Muscle of arm (tissue), 12 donors: ENCODE results near the gene CDH13. TPM values are rescaled to one million over a fixed set of nuclear protein-coding genes. Genes with fewer than 3 reads are reported as not detected.

Source experiments
- DNase-seq: peaks from one replicate; pipeline ENCODE4 v3.0.0-alpha.2; 2013
- polyA plus RNA-seq, 12 donors: library from polyadenylated mRNA; unstranded; fragments of 120-200 nt; gene quantifications; one replicate each; pipeline ENCODE4 v1.2.1, GENCODE V29; 2013; ENCODE audit not compliant: insufficient read length in 12 of 12

The CDH13 gene
- polyA plus RNA-seq, 12 donors: 28.8 to 58.8 (median 54.1) TPM; not detected in 1

DNA sequence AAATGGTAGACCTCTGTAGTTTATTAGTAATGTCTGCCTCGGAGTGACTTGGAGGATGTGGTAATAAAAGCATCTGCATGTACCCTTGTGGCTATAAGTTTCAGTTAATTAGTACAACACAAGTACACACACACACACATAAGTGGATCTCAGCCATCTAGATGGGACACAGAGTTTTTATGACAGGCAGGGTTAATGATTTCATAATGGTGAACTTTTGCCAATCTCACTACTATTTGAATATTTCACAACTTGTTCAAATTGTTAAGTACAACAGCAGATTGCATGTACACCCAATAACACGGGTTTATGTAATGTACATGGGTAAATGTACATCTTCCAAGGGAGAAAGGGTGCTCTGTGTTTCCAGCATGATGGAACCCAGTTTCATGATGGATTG is 669.7 kb downstream of the CDH13 start:
- no peak for DNase-seq

DNA sequence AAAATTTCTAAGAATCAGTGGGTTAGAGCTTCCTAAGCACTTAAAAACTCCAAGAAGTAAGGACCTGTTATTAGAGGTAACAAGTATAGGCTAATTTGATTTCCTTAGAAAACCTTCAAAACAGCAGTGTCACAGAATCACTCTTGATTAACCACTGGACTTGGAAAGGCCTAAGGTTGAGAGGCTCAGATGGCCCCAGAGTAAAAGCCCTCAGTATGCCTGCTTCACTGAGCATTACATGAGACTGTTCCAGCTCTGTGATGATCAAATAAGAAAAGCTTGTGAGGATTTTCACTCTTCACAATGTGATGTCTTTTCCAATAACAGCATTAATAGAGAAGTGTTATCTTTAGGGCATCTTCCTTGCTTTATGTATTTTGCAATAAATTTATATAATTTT is 671.8 kb downstream of the CDH13 start:
- DNase-seq: no peak

DNA sequence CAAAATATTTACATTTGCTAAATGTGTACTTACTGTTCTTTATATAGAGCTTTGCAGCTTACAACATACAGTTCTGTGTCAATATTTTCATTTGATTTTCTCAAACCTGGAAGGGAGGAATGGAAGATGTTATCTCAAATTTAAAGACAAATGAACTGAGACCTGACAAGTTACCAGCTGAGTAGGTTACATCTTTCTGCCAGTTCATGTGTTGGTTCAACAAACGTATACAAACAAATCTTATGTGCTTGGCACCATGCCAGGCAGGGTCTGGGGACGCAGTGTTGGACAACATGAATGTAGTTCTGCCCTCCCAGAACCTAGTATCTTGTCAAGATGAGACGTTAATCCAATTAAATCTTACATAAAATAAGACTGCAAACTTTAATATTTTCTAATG is 673.6 kb downstream of the CDH13 start:
- DNase-seq: no peak

- DNase-seq: peak; percentile 5
Observed at GRCh38 chr16:83301971-83302370, 675.2 kb downstream of the CDH13 start.

DNA sequence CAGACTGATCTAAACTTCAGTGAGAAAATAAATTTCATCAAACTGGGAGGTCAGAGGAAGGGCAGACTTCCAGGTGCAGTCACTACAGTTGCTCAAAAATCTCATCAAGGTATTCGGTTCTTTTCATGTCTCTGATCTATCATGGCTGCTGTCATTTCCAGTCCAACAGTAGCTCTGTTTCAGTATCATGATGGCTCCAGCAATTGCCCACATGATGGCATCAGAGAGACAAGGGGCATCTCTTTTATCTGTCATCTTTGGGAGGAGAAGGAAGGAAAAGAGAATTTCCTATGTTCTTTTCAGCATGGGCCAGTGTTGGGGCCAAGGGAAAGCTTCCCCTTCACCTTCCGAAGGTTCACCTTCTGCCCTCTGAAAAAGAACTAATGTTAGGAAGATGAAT is 676.1 kb downstream of the CDH13 start:
- no peak for DNase-seq

GRCh38 chr16:83305092-83305491 is 678.3 kb downstream of the CDH13 start:
- no peak for DNase-seq

GRCh38 chr16:83306961-83307593 is 680.3 kb downstream of the CDH13 start:
- no peak for DNase-seq

- no peak for DNase-seq
Observed at GRCh38 chr16:83307594-83307992, 680.8 kb downstream of the CDH13 start.

- no peak for DNase-seq
Observed at GRCh38 chr16:83308414-83308813, 681.6 kb downstream of the CDH13 start.

GRCh38 chr16:83310816-83311215 is 684.0 kb downstream of the CDH13 start:
- DNase-seq: no peak

DNA sequence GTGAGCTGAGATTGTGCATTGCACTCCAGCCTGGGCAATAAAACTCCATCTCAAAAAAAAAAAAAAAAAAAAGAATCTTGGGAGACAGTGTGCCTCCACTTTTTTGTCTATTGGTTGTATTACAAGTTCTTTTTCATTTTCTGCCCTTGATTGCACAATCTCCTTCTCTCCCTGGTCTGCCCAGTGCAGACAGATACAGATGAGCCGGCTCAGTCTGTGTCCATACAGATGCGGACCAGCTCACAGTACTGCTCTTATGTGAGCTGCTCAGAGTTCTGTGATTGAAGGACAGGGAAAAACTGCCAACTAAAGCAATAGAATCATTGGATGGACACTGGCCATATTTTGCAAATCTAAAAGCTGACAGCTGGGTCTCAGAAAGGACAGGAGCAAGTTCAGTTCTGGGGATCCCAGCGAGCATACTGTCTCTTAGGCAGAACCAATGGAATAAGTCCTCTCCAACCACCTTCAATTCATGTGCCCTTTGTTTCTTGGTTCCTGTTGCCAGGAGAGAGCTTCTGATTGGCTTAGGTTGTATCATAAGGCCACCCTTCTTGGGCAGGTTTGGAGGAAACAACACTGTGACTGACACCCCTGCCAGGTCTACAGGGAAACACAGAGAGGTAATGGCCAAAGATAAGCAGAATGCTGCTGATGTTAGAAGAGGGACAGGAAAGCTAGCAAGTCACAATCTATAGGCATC is 685.4 kb downstream of the CDH13 start:
- DNase-seq: no peak

- peak; percentile 5 for DNase-seq
Observed at GRCh38 chr16:83312718-83313245, 686.0 kb downstream of the CDH13 start.

GRCh38 chr16:83315271-83315670 is 688.5 kb downstream of the CDH13 start:
- DNase-seq: no peak

DNA sequence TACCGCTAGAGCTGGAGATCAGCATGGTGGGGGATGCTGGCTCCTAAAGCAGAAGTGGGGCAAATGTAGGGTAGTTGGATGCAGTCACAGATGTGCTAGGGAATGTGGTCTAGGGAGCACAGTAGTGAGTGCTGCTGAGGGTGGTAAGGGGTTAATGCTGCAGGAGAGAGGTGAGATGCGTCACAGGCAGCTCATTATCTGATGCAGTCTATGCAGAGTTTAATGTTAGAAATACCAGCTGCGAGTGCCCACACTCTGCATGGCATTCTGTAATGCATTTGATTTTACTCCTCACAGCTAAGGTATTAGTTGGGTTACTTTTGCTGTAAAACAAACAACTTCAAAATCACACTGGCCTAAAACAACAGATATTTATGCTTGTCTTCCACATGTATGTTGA is 689.7 kb downstream of the CDH13 start:
- no peak for DNase-seq

- no peak for DNase-seq
Observed at GRCh38 chr16:83318390-83318789, 691.6 kb downstream of the CDH13 start.

- no peak for DNase-seq
Observed at GRCh38 chr16:83328936-83329335, 702.2 kb downstream of the CDH13 start.

GRCh38 chr16:83329441-83329840 is 702.7 kb downstream of the CDH13 start:
- DNase-seq: no peak

GRCh38 chr16:83330251-83330650 is 703.5 kb downstream of the CDH13 start:
- DNase-seq: no peak

DNA sequence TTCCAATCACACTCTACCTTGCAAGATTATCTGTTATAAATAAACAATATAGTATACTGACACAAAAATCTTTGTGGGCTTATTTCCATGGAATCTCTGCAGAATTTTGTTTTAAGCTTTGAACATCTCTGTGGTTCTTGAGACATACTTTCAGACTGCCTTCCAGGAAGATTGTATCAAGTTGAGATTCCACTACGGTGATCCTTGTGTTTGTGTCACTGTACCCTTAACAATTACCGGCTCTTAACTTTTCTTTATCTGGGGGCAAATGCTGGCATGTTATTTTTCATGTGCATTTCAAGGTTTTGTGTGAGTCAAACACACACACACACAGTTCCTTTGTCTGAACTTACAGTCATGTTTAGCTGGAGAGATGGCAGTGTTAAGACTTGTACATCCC is 708.3 kb downstream of the CDH13 start:
- DNase-seq: no peak

GRCh38 chr16:83336603-83337002 is 709.8 kb downstream of the CDH13 start:
- DNase-seq: no peak

DNA sequence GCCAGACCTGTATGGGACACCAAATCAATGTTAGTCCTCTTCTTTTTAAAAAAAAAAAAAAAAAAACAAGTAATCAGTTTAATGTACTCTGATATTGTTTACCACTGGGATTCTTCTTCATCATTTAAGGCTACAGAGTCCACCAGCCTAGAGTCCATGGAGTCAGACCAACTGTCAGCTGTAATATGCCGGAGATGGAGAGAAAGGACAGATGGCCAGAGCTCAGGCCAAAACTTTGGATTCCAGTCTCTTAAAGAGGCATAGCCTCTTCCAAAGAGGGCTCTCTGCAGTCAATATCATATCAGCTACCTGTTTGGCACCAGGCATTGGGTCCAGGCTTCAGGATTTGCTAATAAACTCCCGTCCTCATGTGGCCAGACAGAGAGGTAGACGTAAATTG is 711.4 kb downstream of the CDH13 start:
- DNase-seq: no peak

DNA sequence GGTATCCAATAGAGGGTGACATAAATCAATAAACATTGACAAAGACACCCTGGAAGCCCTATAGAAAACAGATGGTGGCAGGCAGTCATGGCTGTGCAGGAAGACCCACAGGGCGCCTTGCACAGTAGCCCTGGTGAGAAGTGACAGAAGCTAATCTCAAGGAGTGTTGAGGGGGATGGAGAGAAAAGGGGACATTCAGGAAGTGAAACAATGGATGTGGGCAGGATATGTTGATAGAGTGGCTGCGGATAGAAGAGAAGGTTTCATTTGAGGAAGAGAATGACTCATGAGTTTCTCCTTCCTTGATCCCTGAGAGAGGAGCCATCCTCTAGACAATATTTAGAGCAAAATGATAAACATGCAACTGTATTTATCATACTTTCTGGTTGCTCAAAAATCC is 712.2 kb downstream of the CDH13 start:
- no peak for DNase-seq

- DNase-seq: no peak
Observed at GRCh38 chr16:83343935-83344366, 717.2 kb downstream of the CDH13 start.
